HG03103 (cell line): Measurements from ENCODE around the gene TLK1.

Source experiments
- ATAC-seq: cut with Tn5 transposase; IDR thresholded peaks from one replicate; pipeline ENCODE4 v1.9.1; 2021; ENCODE audit warnings: low read depth; ENCODE audit not compliant: unreplicated experiment

TLK1 gene

DNA sequence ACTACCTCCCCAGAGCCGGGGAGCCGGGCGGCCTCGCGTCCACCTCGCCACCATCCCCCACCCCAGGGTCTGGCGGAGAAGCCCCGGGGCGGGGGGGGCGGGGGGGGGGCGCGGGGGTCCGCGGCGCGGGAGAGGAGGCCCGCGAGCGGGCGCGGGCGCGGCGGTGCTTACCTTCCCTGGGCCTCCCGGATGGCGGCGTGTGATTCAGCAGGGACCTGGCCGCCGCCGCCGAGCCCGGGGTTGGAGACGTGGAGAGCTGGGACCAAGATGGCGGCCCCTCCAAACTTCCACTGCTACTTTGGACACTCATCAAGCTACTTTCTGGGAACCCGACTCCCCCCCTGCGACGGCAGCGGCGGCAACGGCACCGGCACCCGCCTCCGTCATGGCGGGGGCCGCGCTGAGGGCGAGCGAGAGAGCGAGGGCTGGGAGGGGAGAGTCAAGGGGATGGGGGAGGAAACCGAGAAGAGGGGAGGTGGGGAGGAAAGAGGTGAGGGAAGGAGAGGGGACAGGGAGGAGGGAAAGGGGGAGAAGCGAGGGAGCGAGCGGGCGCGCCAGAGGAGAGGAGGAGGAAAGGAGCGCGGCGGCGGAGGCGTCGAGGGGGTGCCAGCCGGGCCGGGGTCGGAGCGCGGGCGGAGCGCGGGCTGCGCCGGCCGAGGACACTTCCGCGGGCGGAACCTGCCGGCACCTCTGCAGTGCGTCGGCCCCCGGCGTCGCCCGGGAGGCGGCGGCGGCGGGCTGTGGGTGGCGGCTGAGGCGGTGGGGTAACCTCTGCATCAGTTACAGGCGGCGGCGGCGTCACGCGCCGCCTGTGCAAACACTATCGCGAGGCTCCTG, at the start of gene TLK1:
Gene TLK1 (minus strand): TSS at position 775 of the 837 bp plus-strand sequence. CDS start 465 bp downstream, at position 310.
- ATAC-seq = peak; percentile 39

- ATAC-seq = no peak
Measured at GRCh38 chr2:171210216-171210863, 49.6 kb upstream of the TLK1 start.

DNA sequence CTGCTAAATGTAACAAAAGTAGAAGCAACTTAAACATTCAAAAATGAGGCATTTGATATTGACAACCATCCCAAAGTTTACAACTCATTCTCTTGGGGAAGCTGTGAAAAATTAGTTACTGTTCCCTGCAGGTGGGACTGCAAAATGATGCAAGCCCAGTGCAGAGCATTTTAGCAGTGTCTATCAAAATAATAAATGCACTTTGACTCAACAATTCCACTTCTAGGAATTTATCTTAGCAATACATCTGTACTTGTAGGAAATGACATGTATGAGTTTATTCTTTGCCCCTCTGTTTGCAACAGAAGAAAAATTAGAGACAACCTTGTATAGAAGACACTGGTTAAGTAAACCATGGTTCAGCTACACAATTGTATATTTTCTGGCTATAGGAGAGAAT, 48.0 kb upstream of the TLK1 start:
- ATAC-seq = no peak

DNA sequence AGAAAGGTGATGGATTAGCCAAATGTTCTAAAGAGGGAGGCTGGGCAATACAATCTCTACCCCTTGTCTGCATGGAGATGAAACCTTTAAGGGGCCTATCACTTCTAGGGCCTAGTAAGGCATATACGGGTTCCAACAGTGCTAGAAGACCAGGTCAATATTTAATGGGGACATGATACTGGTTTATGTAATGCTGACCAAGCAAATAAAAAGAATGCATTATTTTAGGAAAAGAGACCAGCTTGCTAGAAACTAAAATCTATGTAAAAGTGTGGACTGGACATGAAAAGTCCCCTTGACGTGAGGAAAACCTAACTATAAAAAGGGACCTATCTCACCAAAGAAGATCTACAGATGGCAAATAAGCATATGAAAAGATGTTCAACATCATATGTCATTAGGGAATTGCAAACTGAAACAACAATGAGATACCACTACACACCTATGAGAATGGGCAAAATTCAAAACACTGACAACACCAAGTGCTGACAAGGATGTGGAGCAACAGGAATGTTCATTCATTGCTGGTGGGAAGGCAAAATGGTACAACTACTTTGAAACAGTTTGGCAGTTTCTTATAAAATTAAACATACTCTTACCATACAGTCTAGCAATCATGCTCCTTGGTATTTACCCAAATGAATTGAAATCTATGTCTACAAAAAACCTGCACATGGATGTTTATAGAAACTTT, 45.9 kb upstream of the TLK1 start:
- no peak for ATAC-seq

DNA sequence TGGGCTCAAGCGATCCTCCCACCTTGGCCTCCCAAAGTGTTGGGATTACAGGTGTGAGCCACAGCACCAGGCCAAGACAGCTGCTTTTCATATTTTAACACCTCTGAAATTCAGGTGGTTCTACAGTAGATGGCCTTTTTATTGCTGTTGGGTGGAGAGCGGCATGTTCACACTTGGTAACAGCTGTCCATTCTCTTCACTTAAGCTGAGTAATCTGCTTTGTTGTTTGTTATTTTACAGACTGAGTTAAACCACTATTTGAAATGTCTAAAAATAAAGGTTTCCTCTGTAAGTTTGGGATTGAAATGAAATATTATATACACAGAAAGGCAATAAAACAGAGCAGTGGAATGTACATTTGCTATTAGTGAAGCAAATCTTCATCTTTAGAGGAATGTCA, 44.9 kb upstream of the TLK1 start:
- ATAC-seq = no peak

DNA sequence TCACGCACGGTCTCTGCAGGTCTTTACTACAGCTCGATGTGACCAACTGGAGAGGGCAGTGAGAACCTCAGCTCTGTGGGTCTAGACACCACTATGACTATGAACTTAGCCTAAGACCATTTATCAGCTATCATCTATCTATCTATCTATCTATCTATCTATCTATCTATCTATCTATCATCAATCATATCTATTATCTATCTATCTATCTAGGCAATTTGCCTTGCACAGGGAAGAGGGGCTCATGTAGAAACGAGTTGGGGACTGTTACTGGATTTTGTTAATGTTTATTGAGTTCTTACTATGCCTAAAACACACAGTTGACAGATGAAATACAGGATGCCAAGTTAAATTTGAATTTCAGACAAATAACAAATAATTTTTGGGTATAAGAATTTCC, 41.1 kb upstream of the TLK1 start:
- ATAC-seq = no peak

- ATAC-seq = no peak
Measured at GRCh38 chr2:171201271-171201670, 40.6 kb upstream of the TLK1 start.

DNA sequence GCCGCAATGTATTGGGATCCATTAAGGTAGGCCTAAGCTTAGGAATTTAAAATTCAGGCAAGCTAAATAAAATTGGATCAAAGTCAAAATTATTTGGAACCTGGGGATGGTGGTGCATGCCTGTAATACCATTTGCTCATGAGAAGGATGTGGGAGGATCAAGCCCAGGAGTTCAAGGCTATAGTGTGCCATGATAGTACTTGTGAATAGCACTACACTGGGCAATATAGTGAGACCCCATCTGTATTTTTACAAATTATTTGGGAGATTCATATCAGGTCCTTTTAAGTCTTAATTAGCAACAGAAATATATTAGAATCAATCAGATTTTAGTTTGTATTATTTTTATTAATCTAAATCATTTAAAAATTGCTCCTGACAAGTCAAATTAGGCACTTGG, 39.8 kb upstream of the TLK1 start:
- no peak for ATAC-seq

GRCh38 chr2:171191021-171191420, 30.3 kb upstream of the TLK1 start:
- no peak for ATAC-seq

GRCh38 chr2:171187819-171188218, 27.1 kb upstream of the TLK1 start:
- no peak for ATAC-seq

DNA sequence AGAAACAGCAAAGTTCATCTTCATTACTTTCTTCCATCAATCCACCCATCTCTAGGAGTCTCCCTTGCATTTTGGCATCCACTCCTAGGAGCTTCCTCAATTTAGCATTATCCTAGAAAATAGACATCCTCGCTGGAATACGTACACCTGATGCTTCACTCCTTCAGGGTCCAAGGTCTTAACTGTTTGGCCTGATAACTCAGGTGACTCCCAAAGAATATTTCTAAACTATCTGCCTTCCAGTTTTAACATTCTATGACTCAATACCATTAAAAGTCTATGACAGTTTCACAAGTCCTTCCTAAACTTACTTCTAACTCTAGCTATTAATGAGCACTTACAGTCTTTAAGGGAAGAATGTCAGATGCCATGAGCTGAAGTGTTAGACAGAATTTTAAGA, 26.5 kb upstream of the TLK1 start:
- ATAC-seq = no peak

- ATAC-seq = no peak
Measured at GRCh38 chr2:171185941-171186340, 25.2 kb upstream of the TLK1 start.

DNA sequence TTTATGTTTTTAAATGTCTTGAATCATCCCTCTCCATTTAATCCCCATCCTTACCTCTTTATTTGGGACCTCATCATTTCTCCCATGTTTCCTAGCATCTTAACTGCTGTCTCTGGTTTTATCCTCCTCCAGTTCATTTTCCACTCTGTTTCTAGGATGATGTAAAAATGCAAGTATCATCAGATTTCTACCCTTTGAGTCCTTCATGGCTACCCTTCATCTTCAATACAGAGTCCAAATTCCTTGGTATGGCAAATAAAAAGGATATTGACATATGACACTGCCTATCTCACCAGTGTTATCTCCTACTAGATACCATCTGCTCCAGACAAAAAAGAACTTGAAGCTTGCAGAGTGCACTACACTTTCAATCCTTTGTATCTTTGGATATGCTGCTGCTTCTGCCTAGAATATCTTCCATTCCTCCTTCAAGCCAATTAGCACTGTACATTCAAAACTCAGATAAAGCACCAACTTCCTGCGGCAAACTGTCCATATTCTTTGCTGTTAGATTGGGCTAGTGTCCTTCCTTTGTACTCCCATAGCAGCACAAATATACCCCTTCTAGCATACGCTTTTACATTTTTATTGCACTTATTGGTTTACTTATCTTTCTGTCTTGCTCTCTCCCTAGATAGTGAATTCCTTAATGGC, 24.6 kb upstream of the TLK1 start:
- no peak for ATAC-seq

GRCh38 chr2:171181064-171182049, 20.7 kb upstream of the TLK1 start:
- ATAC-seq = no peak

DNA sequence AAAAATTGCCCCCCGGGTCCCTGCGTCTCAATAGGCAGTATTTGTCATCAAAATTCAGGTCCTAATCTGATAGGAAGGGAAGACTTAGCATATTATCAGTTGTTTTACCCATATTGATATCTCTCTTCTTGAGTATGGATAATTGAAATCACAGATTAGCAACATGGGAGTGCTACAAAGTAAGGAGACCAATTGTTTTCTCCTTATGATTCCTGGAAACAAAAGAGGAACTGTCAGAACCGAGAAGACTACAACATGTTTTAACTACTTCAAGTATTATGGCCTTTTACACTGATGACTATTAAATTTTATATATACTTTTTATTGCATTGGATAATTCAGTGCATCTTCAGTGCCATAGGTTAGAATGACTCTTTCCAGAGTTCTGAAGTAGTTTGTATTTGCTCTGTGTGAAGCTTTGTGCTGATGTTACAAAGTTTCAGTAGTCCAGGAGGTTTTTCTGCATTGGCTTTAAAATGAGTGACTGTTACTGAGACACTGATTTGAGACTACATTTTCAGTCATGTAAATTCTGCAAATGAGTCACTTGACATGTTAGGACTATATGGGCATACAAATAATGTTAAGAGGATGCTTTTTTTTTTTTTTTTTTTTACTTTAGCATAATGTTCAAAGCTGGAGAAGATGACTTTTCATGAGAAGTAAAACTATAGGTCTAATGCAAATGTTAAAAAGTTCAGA, 19.7 kb upstream of the TLK1 start:
- ATAC-seq = no peak

- no peak for ATAC-seq
Measured at GRCh38 chr2:171178993-171179392, 18.3 kb upstream of the TLK1 start.

DNA sequence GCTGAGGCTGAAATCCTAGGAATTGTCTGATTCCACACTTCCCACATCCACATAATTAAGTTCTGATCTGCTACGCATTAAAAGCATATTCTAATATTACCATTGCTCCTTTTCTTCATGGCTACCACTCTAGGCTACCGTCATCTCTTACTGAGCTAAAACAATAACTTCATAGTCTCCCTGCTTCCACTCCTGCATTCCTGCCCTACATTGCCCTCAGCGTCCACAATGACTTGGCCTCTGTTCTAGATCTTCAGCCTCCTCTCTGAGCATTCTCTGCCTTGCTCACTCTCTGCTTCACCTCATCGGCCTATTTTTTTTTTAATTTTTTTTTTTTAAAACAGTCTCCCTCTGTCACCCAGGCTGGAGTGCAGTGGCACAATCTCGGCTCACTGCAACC, 15.8 kb upstream of the TLK1 start:
- no peak for ATAC-seq

- ATAC-seq = no peak
Measured at GRCh38 chr2:171174075-171174474, 13.4 kb upstream of the TLK1 start.

- no peak for ATAC-seq
Measured at GRCh38 chr2:171173087-171173486, 12.4 kb upstream of the TLK1 start.
